Fibroblast of lung (primary cell): ENCODE measurements around the gene POP5.

ENCODE experiments used
- CTCF ChIP-seq, 2 donors: IDR thresholded peaks in 1 of 2; conservative IDR thresholded peaks in 1 of 2; 1 replicate in 1 of 2; 2 replicates in 1 of 2; pipeline ENCODE4 v1.5.1; 2011 to 2012; ENCODE audit warnings: low read length in 2 of 2, control low read depth in 1 of 2, inconsistent platforms in 1 of 2, low read depth in 1 of 2, mild to moderate bottlenecking in 1 of 2
- EZH2 ChIP-seq: IDR thresholded peaks from 2 replicates; pipeline ENCODE4 v1.5.1; 2012; ENCODE audit warnings: low read length, control low read depth, mild to moderate bottlenecking; ENCODE audit errors: missing control alignments

DNA sequence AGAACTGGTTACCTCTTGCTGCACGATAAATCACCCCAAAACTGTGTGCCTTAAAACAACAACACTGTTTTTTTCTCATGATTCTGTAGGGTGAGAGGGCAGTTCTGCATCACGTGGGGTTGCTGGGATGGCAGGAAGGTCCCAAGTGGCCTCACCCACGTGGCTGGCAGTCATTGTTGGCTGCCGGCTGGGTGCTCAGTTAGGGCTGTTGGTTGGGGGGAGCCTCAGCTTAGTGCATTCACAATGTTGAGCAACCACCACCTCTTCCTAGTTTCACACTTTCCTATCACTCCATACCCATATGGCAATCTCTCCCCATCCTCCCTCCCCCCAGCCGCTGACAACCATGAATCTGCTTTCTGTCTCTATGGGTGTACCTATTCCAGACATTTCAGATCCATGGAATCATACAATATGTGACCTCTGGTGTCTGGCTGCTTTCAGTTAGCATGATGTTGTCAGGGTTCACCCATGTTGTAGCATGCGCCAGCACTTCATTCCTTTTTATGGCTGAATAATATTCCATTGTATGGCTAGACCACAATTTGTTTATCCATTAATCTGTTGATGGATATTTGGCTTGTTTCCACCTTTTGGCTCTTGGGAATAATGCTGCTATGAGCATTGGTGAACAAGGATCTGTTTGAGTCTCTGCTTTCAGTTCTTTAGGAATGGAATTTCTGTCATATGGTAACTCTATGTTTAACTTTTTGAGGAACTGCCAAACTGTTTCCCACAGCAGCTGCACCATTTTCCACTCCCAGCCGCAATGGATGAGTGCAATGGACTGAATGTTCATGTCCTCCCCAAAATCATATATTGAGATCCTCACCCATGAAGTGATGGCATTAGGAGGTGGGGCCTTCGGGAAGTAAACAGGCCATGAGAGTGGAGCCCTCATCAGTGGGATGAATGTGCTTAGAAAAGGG is 11.2 kb upstream of the POP5 start:
- TF ChIP-seq CTCF (conservative IDR thresholded peaks at IDR 0.05 in 1 of 2, IDR thresholded peaks at IDR 0.05 in 1 of 2; ENCODE audit: low read depth in 1 of 2, low read length in 2 of 2) (no peak), EZH2 (no peak)
